ENCODE data around the gene ZBTB48.

- TF ChIP-seq CTCF (IDR thresholded peaks at IDR 0.05; ENCODE audit: low read length) (no peak), EZH2 (optimal IDR thresholded peaks at IDR 0.05; ENCODE audit: low read depth, low read length) (no peak)
These were observed at the start of gene ZBTB48 for GRCh38 chr1:6579374-6580118.

All from MM.1S (cell line).